H1 (cell line): ENCODE measurements around the gene ADARB2. TPM values are rescaled to one million over a fixed set of nuclear protein-coding genes. Genes with fewer than 3 reads are reported as not detected.

Source experiments
- CTCF ChIA-PET: fragments of 300-600 bp; sonication (Branson Sonifier 250); formaldehyde crosslinking; loops from one replicate; lab custom pipeline; 2021; ENCODE audit not compliant: partially characterized antibody; lab: Charles Lee
- POLR2A ChIA-PET: fragments of 300-600 bp; sonication (Branson Sonifier 250); formaldehyde crosslinking; loops from one replicate; lab custom pipeline; 2021; ENCODE audit warnings: inconsistent platforms; ENCODE audit not compliant: partially characterized antibody; lab: Charles Lee
- DNase-seq, 2 experiments: peaks; one replicate each; pipeline versions ENCODE4 v3.0.0 to v3.0.0-alpha.2; 2010 to 2022; ENCODE audit warnings: low spot score in 2 of 2, low read depth in 1 of 2, mixed read lengths in 1 of 2
- FAIRE-seq: peaks from 2 replicates; lab custom pipeline; 2011; peaks lifted over from hg19 to GRCh38; lab: Jason Lieb, UNC
- H2AFZ ChIP-seq: 2 replicates; pipeline ENCODE4 v1.8.1; 2012; ENCODE audit warnings: low read length, inconsistent platforms
- H2AK5ac ChIP-seq: 2 replicates; pipeline ENCODE4 v1.6.1; 2013; ENCODE audit warnings: low read depth, low read length
- H2BK120ac ChIP-seq: replicated peaks from 2 replicates; pipeline ENCODE3; 2013; ENCODE audit warnings: low read depth, low read length, inconsistent platforms
- H2BK12ac ChIP-seq: 2 replicates; pipeline ENCODE4 v1.6.1; 2013; ENCODE audit warnings: low read depth, low read length
- H2BK15ac ChIP-seq: 2 replicates; pipeline ENCODE4 v1.6.1; 2013; ENCODE audit warnings: low read length
- H2BK20ac ChIP-seq: 2 replicates; pipeline ENCODE4 v1.6.1; 2013; ENCODE audit warnings: low read length
- H2BK5ac ChIP-seq: 2 replicates; pipeline ENCODE4 v1.6.1; 2013; ENCODE audit warnings: low read depth, low read length
- H3K14ac ChIP-seq: 2 replicates; pipeline ENCODE4 v1.6.1; 2013; ENCODE audit warnings: inconsistent platforms; ENCODE audit not compliant: insufficient read length
- H3K18ac ChIP-seq: 2 replicates; pipeline ENCODE4 v1.6.1; 2013; ENCODE audit warnings: low read length; ENCODE audit errors: extremely low read depth
- H3K23ac ChIP-seq: 2 replicates; pipeline ENCODE4 v1.6.1; 2013; ENCODE audit warnings: inconsistent platforms; ENCODE audit not compliant: insufficient read length
- H3K23me2 ChIP-seq: 2 replicates; pipeline ENCODE4 v1.6.1; 2013; ENCODE audit warnings: low read depth, low read length
- H3K27ac ChIP-seq: 2 replicates; pipeline ENCODE4 v1.6.1; 2011; ENCODE audit warnings: low read depth, low read length, inconsistent platforms
- H3K27me3 ChIP-seq, 4 experiments: replicated peaks in 1 of 4; 1 replicate in 1 of 4; 2 replicates in 3 of 4; pipeline versions ENCODE4 v1.6.1 to v1.8.1; 2011 to 2013; ENCODE audit warnings: low read length in 3 of 4, mild to moderate bottlenecking in 3 of 4, inconsistent platforms in 2 of 4, mixed read lengths in 2 of 4, moderate library complexity in 1 of 4; ENCODE audit not compliant: control insufficient read depth in 3 of 4, insufficient read depth in 3 of 4; ENCODE audit errors: extremely low read depth in 1 of 4
- H3K36me3 ChIP-seq, 4 experiments: 2 replicates each; pipeline versions ENCODE4 v1.6.1 to v1.8.1; 2011 to 2013; ENCODE audit warnings: mild to moderate bottlenecking in 4 of 4, low read length in 3 of 4, moderate library complexity in 2 of 4, control low read depth in 1 of 4, inconsistent platforms in 1 of 4; ENCODE audit not compliant: insufficient read depth in 4 of 4, control insufficient read depth in 2 of 4
- H3K4ac ChIP-seq: replicated peaks from 2 replicates; pipeline ENCODE3; 2013; ENCODE audit warnings: low read length, low read depth, mixed read lengths, inconsistent platforms; ENCODE audit not compliant: insufficient read length
- H3K4me1 ChIP-seq, 4 experiments: replicated peaks in 1 of 4; 1 replicate in 1 of 4; 2 replicates in 3 of 4; pipeline versions ENCODE4 v1.6.1 to v1.8.1; 2011 to 2013; ENCODE audit warnings: low read length in 3 of 4, inconsistent platforms in 2 of 4, mixed read lengths in 1 of 4; ENCODE audit not compliant: insufficient read depth in 4 of 4, control insufficient read depth in 3 of 4
- H3K4me2 ChIP-seq, 2 experiments: 2 replicates each; pipeline versions ENCODE4 v1.6.1 to v1.8.1; 2011 to 2013; ENCODE audit warnings: low read depth in 2 of 2, low read length in 2 of 2, control low read depth in 1 of 2, inconsistent platforms in 1 of 2, mild to moderate bottlenecking in 1 of 2; ENCODE audit not compliant: insufficient read depth in 1 of 2
- H3K4me3 ChIP-seq, 4 experiments: fragments of 200-600, 300-600 bp in 1 of 4; sonication (generic), shearing (Covaris generic), sonication (Bioruptor Twin) in 1 of 4; 2 replicates each; pipeline versions ENCODE4 v1.5.1 to v1.8.1; 2011 to 2016; ENCODE audit warnings: low read length in 4 of 4, low read depth in 3 of 4, control low read depth in 2 of 4, inconsistent platforms in 2 of 4, mild to moderate bottlenecking in 2 of 4, mixed read lengths in 1 of 4, moderate library complexity in 1 of 4; ENCODE audit not compliant: insufficient read depth in 2 of 4; ENCODE audit errors: extremely low read depth in 1 of 4
- H3K56ac ChIP-seq: replicated peaks from 2 replicates; pipeline ENCODE3; 2013; ENCODE audit warnings: low read depth, mild to moderate bottlenecking, mixed read lengths, low read length, inconsistent platforms; ENCODE audit not compliant: insufficient read length
- H3K79me1 ChIP-seq: 2 replicates; pipeline ENCODE4 v1.6.1; 2013; ENCODE audit warnings: low read depth, low read length, control low read depth
- H3K79me2 ChIP-seq, 2 experiments: 2 replicates each; pipeline versions ENCODE4 v1.6.1 to v1.8.1; 2012 to 2013; ENCODE audit warnings: low read length in 2 of 2, mild to moderate bottlenecking in 2 of 2, inconsistent platforms in 1 of 2; ENCODE audit not compliant: insufficient read depth in 2 of 2, control insufficient read depth in 1 of 2
- H3K9ac ChIP-seq, 4 experiments: replicated peaks in 1 of 4; 1 replicate in 1 of 4; 2 replicates in 3 of 4; pipeline versions ENCODE4 v1.6.1 to v1.8.1; 2011 to 2013; ENCODE audit warnings: low read depth in 3 of 4, low read length in 3 of 4, control low read depth in 2 of 4, mild to moderate bottlenecking in 2 of 4, moderate library complexity in 2 of 4, inconsistent platforms in 1 of 4; ENCODE audit errors: extremely low read depth in 1 of 4
- H3K9me3 ChIP-seq, 2 experiments: 2 replicates each; pipeline versions ENCODE4 v1.6.1 to v1.8.1; 2012 to 2013; ENCODE audit warnings: mild to moderate bottlenecking in 2 of 2, moderate library complexity in 2 of 2, control low read depth in 1 of 2, inconsistent platforms in 1 of 2, low read depth in 1 of 2, low read length in 1 of 2, mixed read lengths in 1 of 2; ENCODE audit not compliant: insufficient read depth in 2 of 2
- H4K20me1 ChIP-seq, 2 experiments: replicated peaks in 1 of 2; 2 replicates each; pipeline versions ENCODE3 to v1.8.1; 2011 to 2013; ENCODE audit warnings: inconsistent platforms in 2 of 2, low read length in 2 of 2, mild to moderate bottlenecking in 1 of 2; ENCODE audit not compliant: insufficient read depth in 2 of 2, control insufficient read depth in 1 of 2
- H4K5ac ChIP-seq: 2 replicates; pipeline ENCODE4 v1.6.1; 2013; ENCODE audit warnings: low read length, low read depth, mixed read lengths, inconsistent platforms; ENCODE audit not compliant: insufficient read length
- H4K8ac ChIP-seq: 2 replicates; pipeline ENCODE4 v1.8.0; 2013; ENCODE audit warnings: mild to moderate bottlenecking, moderate library complexity, low read length, inconsistent platforms; ENCODE audit not compliant: insufficient read depth; ENCODE audit errors: extremely low read depth
- H4K91ac ChIP-seq: replicated peaks from 2 replicates; pipeline ENCODE3; 2013; ENCODE audit warnings: low read length, mixed read lengths, inconsistent platforms; ENCODE audit not compliant: insufficient read length
- RAD21 ChIP-seq, 2 experiments: IDR thresholded peaks in 1 of 2; conservative IDR thresholded peaks in 1 of 2; 2 replicates each; pipeline ENCODE4 v1.6.1; 2011; ENCODE audit warnings: low read depth in 2 of 2, low read length in 2 of 2, improper control_type of control experiment in 1 of 2, inconsistent platforms in 1 of 2, mild to moderate bottlenecking in 1 of 2, moderate library complexity in 1 of 2
- WGBS, 2 experiments: shearing (Covaris generic) in 1 of 2; methylation state at CpG; one replicate each; pipeline versions ENCODE4 v1.1.6 to v1.1.7; 2013 to 2015; ENCODE audit warnings: low lambda C conversion rate in 2 of 2, mixed read lengths in 2 of 2, inconsistent platforms in 1 of 2, low coverage in 1 of 2, missing lambda C conversion rate in 1 of 2; ENCODE audit not compliant: insufficient replicate concordance in 2 of 2, insufficient coverage in 1 of 2, insufficient read length in 1 of 2; ENCODE audit errors: extremely low coverage in 1 of 2, missing lambda C conversion rate in 1 of 2; 5-methylcytosine and 5-hydroxymethylcytosine counted together
- polyA plus RNA-seq, 7 experiments: library from polyadenylated mRNA; depleted of rRNA in 3 of 7; stranded (reverse) in 5 of 7; unstranded in 2 of 7; fragments of >200 nt in 5 of 7; fragments of 200-250 nt in 2 of 7; gene quantifications; 1 replicate in 5 of 7; 2 replicates in 1 of 7; 4 replicates in 1 of 7; pipeline versions ENCODE4 v1.2.1 to v1.2.3, GENCODE V29; 2011 to 2013; ENCODE audit warnings: missing spikeins in 2 of 7, mixed read lengths in 2 of 7
- total RNA-seq: library from RNA; stranded (reverse); fragmentation: NEBNext Ultra II Directional; extraction: Animal tissue kit (Norgen Biotek cat#: 25700); gene quantifications from 2 replicates; pipeline ENCODE4 v1.2.1, GENCODE V29; 2021

ADARB2 gene
- total and polyA plus RNA-seq, 2 of the 8 experiments (the other 6 are each of a cell fraction or from before 2014, with no cell fraction given) = 2.2 to 2.8 TPM

DNA sequence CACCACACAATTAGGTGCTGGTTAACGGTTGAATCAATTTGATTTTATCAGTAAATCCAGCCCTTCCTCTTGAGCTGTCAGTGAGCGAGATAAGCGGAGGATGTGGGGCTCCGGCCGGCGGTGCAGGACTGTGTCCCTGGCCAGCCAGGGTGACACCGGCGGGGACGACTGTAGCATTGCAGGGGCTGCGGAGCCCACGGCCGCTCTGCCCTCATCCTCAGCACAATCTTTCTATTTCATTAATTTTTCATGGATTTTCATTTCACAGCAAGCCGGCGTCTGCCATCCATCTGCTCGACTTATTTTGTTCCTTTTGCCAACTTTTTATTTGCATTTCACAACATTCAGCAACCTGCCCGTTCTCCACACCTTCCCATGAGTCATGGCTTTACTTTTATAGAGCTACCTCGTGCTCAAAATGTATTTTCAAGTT lies 4.7 kb downstream of the ADARB2 start:
- no peak overlapping the region for H3K27ac ChIP-seq
- H3K79me2 ChIP-seq = no peaks in the 10 kb centered on the region
- H2AK5ac ChIP-seq = no peak overlapping the region
- H4K5ac ChIP-seq = no peak overlapping the region
- H2BK20ac ChIP-seq = no peak overlapping the region
- no peak overlapping the region for H3K4me2 ChIP-seq
- CTCF ChIA-PET = interaction anchor here (0.8 to 1.4 kb wide), 2 partner anchors 16 to 622 kb away, joined by 3 to 6 read pairs; no protein-coding TSS in a partner anchor
- H2BK5ac ChIP-seq = no peak overlapping the region
- no peak for TF ChIP-seq RAD21 (IDR thresholded peaks at IDR 0.05 in 1 of 2, conservative IDR thresholded peaks at IDR 0.05 in 1 of 2; ENCODE audit: low read depth in 2 of 2, low read length in 2 of 2)
- TF ChIP-seq, all 59 proteins: peak for 0
- POLR2A ChIA-PET = no interaction called here
- no peak overlapping the region for H2AFZ ChIP-seq
- no peak overlapping the region for H3K9ac ChIP-seq
- no peak overlapping the region for H2BK12ac ChIP-seq
- no peak overlapping the region for H3K4me3 ChIP-seq
- H3K56ac ChIP-seq = no peak overlapping the region
- peaks cover 0 to 20% (median 15%) of the 10 kb centered on the region in 4 experiments; a peak in 5 of 7 replicates for H3K27me3 ChIP-seq
- H3K4me1 ChIP-seq = peaks cover 0 to 9% (median 2%) of the 10 kb centered on the region in 4 experiments; a peak in 3 of 7 replicates
- no peak overlapping the region for H2BK120ac ChIP-seq
- H4K20me1 ChIP-seq = peaks cover 0 to 3% of the 10 kb centered on the region in 2 experiments
- no peaks in the 10 kb centered on the region for H3K36me3 ChIP-seq
- H3K23me2 ChIP-seq = peaks cover 8% of the 10 kb centered on the region; the same call in 1 of the 2 replicates
- no peak overlapping the region for H4K91ac ChIP-seq
- no peak overlapping the region for H3K14ac ChIP-seq
- no peak for FAIRE-seq
- H3K9me3 ChIP-seq = no peaks in the 10 kb centered on the region
- no peak overlapping the region for H4K8ac ChIP-seq
- no peak overlapping the region for H3K18ac ChIP-seq
- WGBS, 2 experiments = 89% methylated on average over 17 of the region's 17 CpGs; no CpG with 5 or more reads in 1 of the 2 experiments
- H3K4ac ChIP-seq = no peak overlapping the region
- no peaks in the 10 kb centered on the region for H3K79me1 ChIP-seq
- no peak overlapping the region for H3K23ac ChIP-seq
- no peak overlapping the region for H2BK15ac ChIP-seq
- DNase-seq = no peak
